Astrocyte (in vitro differentiated cells and primary cell): ENCODE data around the gene INAVA. TPM values are rescaled to one million over a fixed set of nuclear protein-coding genes. Genes with fewer than 3 reads are reported as not detected.

Experiments
- DNase-seq: peaks from one replicate; pipeline ENCODE4 v3.0.0-alpha.2; 2010; ENCODE audit warnings: low read depth
- FAIRE-seq: peaks from 2 replicates; lab custom pipeline; 2011; peaks lifted over from hg19 to GRCh38; lab: Jason Lieb, UNC
- H2AFZ ChIP-seq: 2 replicates; pipeline ENCODE4 v1.6.0; 2012; ENCODE audit warnings: low read depth, low read length, inconsistent platforms
- H3K27ac ChIP-seq: 2 replicates; pipeline ENCODE4 v1.5.1; 2011; ENCODE audit warnings: low read depth, low read length, inconsistent platforms
- H3K27me3 ChIP-seq: 2 replicates; pipeline ENCODE4 v1.6.0; 2011; ENCODE audit warnings: low read length, inconsistent platforms; ENCODE audit not compliant: insufficient read depth
- H3K36me3 ChIP-seq: 2 replicates; pipeline ENCODE4 v1.5.1; 2011; ENCODE audit warnings: low read length, inconsistent platforms; ENCODE audit not compliant: insufficient read depth
- H3K4me1 ChIP-seq: 2 replicates; pipeline ENCODE4 v1.5.1; 2011; ENCODE audit warnings: low read length, inconsistent platforms; ENCODE audit not compliant: insufficient read depth
- H3K4me2 ChIP-seq: 2 replicates; pipeline ENCODE4 v1.6.0; 2012; ENCODE audit warnings: low read length, inconsistent platforms
- H3K4me3 ChIP-seq: 2 replicates; pipeline ENCODE4 v1.5.1; 2011; ENCODE audit warnings: low read depth, mild to moderate bottlenecking, low read length, inconsistent platforms; ENCODE audit not compliant: insufficient read depth
- H3K79me2 ChIP-seq: 2 replicates; pipeline ENCODE4 v1.6.0; 2012; ENCODE audit warnings: mild to moderate bottlenecking, low read length, inconsistent platforms; ENCODE audit not compliant: insufficient read depth
- H3K9ac ChIP-seq: 2 replicates; pipeline ENCODE4 v1.6.0; 2012; ENCODE audit warnings: mild to moderate bottlenecking, low read length, inconsistent platforms
- H3K9me3 ChIP-seq: 2 replicates; pipeline ENCODE4 v1.5.1; 2012; ENCODE audit warnings: low read depth, mild to moderate bottlenecking, low read length, inconsistent platforms; ENCODE audit not compliant: insufficient read depth
- H4K20me1 ChIP-seq: 2 replicates; pipeline ENCODE4 v1.6.0; 2012; ENCODE audit warnings: low read length, inconsistent platforms; ENCODE audit not compliant: insufficient read depth
- H3K27ac Mint-ChIP-seq: one replicate; pipeline ENCODE4 v1.8.0; 2021; ENCODE audit warnings: mild to moderate bottlenecking, mixed read lengths; ENCODE audit not compliant: unreplicated experiment
- H3K27me3 Mint-ChIP-seq: one replicate; pipeline ENCODE4 v1.8.0; 2021; ENCODE audit warnings: low read depth, mixed read lengths; ENCODE audit not compliant: unreplicated experiment
- H3K36me3 Mint-ChIP-seq: one replicate; pipeline ENCODE4 v1.8.0; 2021; ENCODE audit warnings: low read depth, mixed read lengths; ENCODE audit not compliant: unreplicated experiment
- H3K4me1 Mint-ChIP-seq: one replicate; pipeline ENCODE4 v1.8.0; 2021; ENCODE audit warnings: low read depth, mixed read lengths; ENCODE audit not compliant: unreplicated experiment
- H3K4me3 Mint-ChIP-seq: one replicate; pipeline ENCODE4 v1.8.0; 2021; ENCODE audit warnings: mild to moderate bottlenecking, moderate library complexity, mixed read lengths; ENCODE audit not compliant: unreplicated experiment
- H3K9me3 Mint-ChIP-seq: one replicate; pipeline ENCODE4 v1.8.0; 2021; ENCODE audit warnings: mild to moderate bottlenecking, mixed read lengths; ENCODE audit not compliant: unreplicated experiment
- CTCF ChIP-seq: IDR thresholded peaks from 2 replicates; pipeline ENCODE4 v1.5.1; 2011; ENCODE audit warnings: low read depth, mild to moderate bottlenecking, inconsistent platforms, low read length, moderate library complexity; ENCODE audit not compliant: insufficient read depth
- EZH2 ChIP-seq: IDR thresholded peaks from 2 replicates; pipeline ENCODE4 v1.6.1; 2012; ENCODE audit warnings: mild to moderate bottlenecking, low read length, inconsistent platforms; ENCODE audit not compliant: insufficient read depth
- total RNA-seq: library from RNA; stranded (reverse); gene quantifications from 2 replicates; pipeline ENCODE4 v1.2.1, GENCODE V29; 2021

The INAVA gene
- total RNA-seq, 1 donor from 2014 or later: 10.3 TPM

- H3K4me3 ChIP-seq: no peak overlapping the region
- Mint-ChIP-seq H3K4me1 (peaks cover 34% of the 10 kb centered on the region), H3K27me3 (no peaks in the 10 kb centered on the region), H3K9me3 (peaks cover 2% of the 10 kb centered on the region), H3K4me3 (no peak overlapping the region), H3K36me3 (peaks cover 7% of the 10 kb centered on the region), H3K27ac (no peak overlapping the region)
- H3K79me2 ChIP-seq: no peaks in the 10 kb centered on the region
- no peaks in the 10 kb centered on the region for H4K20me1 ChIP-seq
- TF ChIP-seq CTCF: no peak
- no peak for TF ChIP-seq EZH2
- peaks cover 12% of the 10 kb centered on the region for H3K4me1 ChIP-seq
- no peak overlapping the region for H3K4me2 ChIP-seq
- no peaks in the 10 kb centered on the region for H3K9me3 ChIP-seq
- no peaks in the 10 kb centered on the region for H3K27me3 ChIP-seq
- no peak overlapping the region for H3K27ac ChIP-seq
- no peaks in the 10 kb centered on the region for H3K36me3 ChIP-seq
- H3K9ac ChIP-seq: no peak overlapping the region
- H2AFZ ChIP-seq: no peak overlapping the region
- FAIRE-seq (no peak), DNase-seq (no peak)
Observed at GRCh38 chr1:200899954-200900867, 5.5 kb downstream of the INAVA start.

GRCh38 chr1:200900877-200901276, 6.2 kb downstream of the INAVA start:
- DNase-seq (no peak), FAIRE-seq (no peak)
- TF ChIP-seq EZH2 (no peak), CTCF (no peak)
- Mint-ChIP-seq H3K27ac (no peak overlapping the region), H3K9me3 (peaks cover 2% of the 10 kb centered on the region), H3K4me3 (no peak overlapping the region), H3K27me3 (no peaks in the 10 kb centered on the region), H3K36me3 (peaks cover 7% of the 10 kb centered on the region), H3K4me1 (peaks cover 35% of the 10 kb centered on the region)
- Histone ChIP-seq H3K36me3 (no peaks in the 10 kb centered on the region), H2AFZ (no peak overlapping the region), H3K4me1 (peaks cover 10% of the 10 kb centered on the region), H3K9me3 (no peaks in the 10 kb centered on the region), H3K4me3 (no peak overlapping the region), H3K4me2 (no peak overlapping the region), H3K27me3 (no peaks in the 10 kb centered on the region), H3K79me2 (no peaks in the 10 kb centered on the region), H4K20me1 (no peaks in the 10 kb centered on the region), H3K27ac (no peak overlapping the region), H3K9ac (no peak overlapping the region)

DNA sequence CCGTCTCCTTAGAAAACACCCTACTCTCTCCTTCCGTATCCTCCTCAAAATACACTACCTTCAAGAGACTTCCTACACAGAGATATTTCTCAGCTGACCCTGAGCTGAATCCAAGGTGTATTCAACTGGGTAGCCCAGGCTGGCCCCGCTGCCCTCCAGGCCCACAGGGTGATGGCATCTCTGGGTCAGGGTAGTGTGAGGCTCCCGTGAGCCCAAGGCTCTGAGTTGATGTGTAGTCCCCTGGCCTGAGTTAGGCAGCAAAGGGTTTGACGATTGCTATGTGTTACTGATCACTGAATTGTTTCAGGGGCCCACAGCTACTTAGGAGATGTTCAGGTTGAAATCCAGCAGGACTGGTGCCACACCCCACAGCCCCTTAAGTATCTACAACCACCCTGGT, 6.7 kb downstream of the INAVA start:
- Histone ChIP-seq H3K9me3 (no peaks in the 10 kb centered on the region), H3K9ac (no peak overlapping the region), H3K36me3 (no peaks in the 10 kb centered on the region), H3K4me3 (no peak overlapping the region), H3K4me2 (no peak overlapping the region), H3K79me2 (no peaks in the 10 kb centered on the region), H3K27ac (no peak overlapping the region), H3K4me1 (peaks cover 8% of the 10 kb centered on the region), H3K27me3 (no peaks in the 10 kb centered on the region), H4K20me1 (no peaks in the 10 kb centered on the region), H2AFZ (no peak overlapping the region)
- Mint-ChIP-seq H3K27ac (no peak overlapping the region), H3K27me3 (no peaks in the 10 kb centered on the region), H3K36me3 (peaks cover 7% of the 10 kb centered on the region), H3K9me3 (peaks cover 2% of the 10 kb centered on the region), H3K4me3 (no peak overlapping the region), H3K4me1 (peaks cover 32% of the 10 kb centered on the region)
- DNase-seq (no peak), FAIRE-seq (no peak)
- no peak for TF ChIP-seq EZH2
- no peak for TF ChIP-seq CTCF
